HCT116 (cell line): ENCODE results near the gene COPE. TPM values are rescaled to one million over a fixed set of nuclear protein-coding genes. Genes with fewer than 3 reads are reported as not detected.

Source experiments
- ATAC-seq: fragments of 200-7000 bp; cut with Tn5 transposase; 2 replicates; pipeline ENCODE4 v1.9.1; 2020; ENCODE audit warnings: mild to moderate bottlenecking, moderate library complexity
- BruUV-seq: library from RNA; stranded (reverse); fragments of 400-500 nt; replicated peaks from 2 replicates; lab custom pipeline; 2021; lab: Mats Ljungman, UMichigan
- CTCF ChIA-PET: fragments of 300-600 bp; sonication (Branson Sonifier 250); formaldehyde crosslinking; loops from one replicate; lab custom pipeline; 2021; ENCODE audit warnings: antibody characterized with exemption; lab: Charles Lee
- POLR2A ChIA-PET: fragments of 300-600, 350-600 bp; sonication (Branson Sonifier 250); formaldehyde crosslinking; loops from one replicate; lab custom pipeline; 2021; ENCODE audit warnings: antibody characterized with exemption; lab: Charles Lee
- RAD21 ChIA-PET, 2 experiments: fragments of 300-600 bp; sonication (Branson Sonifier 250); formaldehyde crosslinking; loops; one replicate each; lab custom pipeline; 2023; ENCODE audit warnings: low total read pairs in 2 of 2; ENCODE audit not compliant: uncharacterized antibody in 2 of 2, unreplicated experiment in 2 of 2, low non-redundant PET in 1 of 2; lab: Charles Lee
- DNase-seq: peaks from one replicate; pipeline ENCODE4 v3.0.0-alpha.2; 2010; ENCODE audit warnings: low read depth, low spot score
- H2AFZ ChIP-seq: fragments of 200-600 bp; shearing (Covaris generic), sonication (generic); 2 replicates; pipeline ENCODE4 v1.6.1; 2017; ENCODE audit warnings: low read depth, mixed run types, mixed read lengths, antibody characterized with exemption, low read length; ENCODE audit not compliant: poor library complexity, severe bottlenecking
- H3K27ac ChIP-seq: 2 replicates; pipeline ENCODE4 v1.5.1; 2012; ENCODE audit warnings: low read depth, low read length
- H3K27me3 ChIP-seq: fragments of 200-600 bp; sonication (generic); 2 replicates; pipeline ENCODE4 v1.6.1; 2016; ENCODE audit warnings: mixed run types, low read length, mixed read lengths; ENCODE audit not compliant: insufficient read depth
- H3K36me3 ChIP-seq, 2 experiments: fragments of 200-500 bp in 1 of 2; fragments of 200-600 bp in 1 of 2; sonication (Bioruptor generic) in 1 of 2; sonication (generic) in 1 of 2; 2 replicates each; pipeline versions ENCODE4 v1.5.1 to v1.6.1; 2014 to 2016; ENCODE audit warnings: low read length in 2 of 2, inconsistent platforms in 1 of 2, mixed read lengths in 1 of 2, mixed run types in 1 of 2; ENCODE audit not compliant: insufficient read depth in 2 of 2, control insufficient read depth in 1 of 2
- H3K4me1 ChIP-seq, 2 experiments: fragments of 200-600 bp in 1 of 2; sonication (generic) in 1 of 2; 2 replicates each; pipeline versions ENCODE4 v1.5.1 to v1.6.1; 2012 to 2017; ENCODE audit warnings: low read length in 2 of 2, inconsistent platforms in 1 of 2, mild to moderate bottlenecking in 1 of 2, mixed read lengths in 1 of 2, mixed run types in 1 of 2, moderate library complexity in 1 of 2; ENCODE audit not compliant: insufficient read depth in 2 of 2, control insufficient read depth in 1 of 2
- H3K4me2 ChIP-seq: fragments of 200-600 bp; sonication (generic); 2 replicates; pipeline ENCODE4 v1.6.1; 2017; ENCODE audit warnings: mixed run types, low read length, mixed read lengths
- H3K4me3 ChIP-seq, 2 experiments: fragments of 200-600 bp in 1 of 2; sonication (generic) in 1 of 2; replicated peaks in 1 of 2; 2 replicates each; pipeline ENCODE4 v1.5.1; 2011 to 2016; ENCODE audit warnings: low read length in 2 of 2, control low read depth in 1 of 2, low read depth in 1 of 2, mild to moderate bottlenecking in 1 of 2, mixed read lengths in 1 of 2, mixed run types in 1 of 2
- H3K79me2 ChIP-seq: fragments of 200-600 bp; sonication (generic); 2 replicates; pipeline ENCODE4 v1.6.1; 2017; ENCODE audit warnings: mild to moderate bottlenecking, mixed run types, low read length, moderate library complexity, mixed read lengths; ENCODE audit not compliant: insufficient read depth
- H3K9ac ChIP-seq: fragments of 200-600 bp; sonication (generic); 2 replicates; pipeline ENCODE4 v1.6.1; 2016; ENCODE audit warnings: low read length, mixed read lengths
- H3K9me2 ChIP-seq: fragments of 200-600 bp; sonication (generic), shearing (Covaris generic); 2 replicates; pipeline ENCODE4 v1.6.1; 2017; ENCODE audit warnings: mixed run types, mild to moderate bottlenecking, moderate library complexity; ENCODE audit not compliant: insufficient read depth
- H3K9me3 ChIP-seq, 2 experiments: fragments of 200-500 bp in 1 of 2; fragments of 200-600 bp in 1 of 2; sonication (Bioruptor generic) in 1 of 2; sonication (generic) in 1 of 2; 2 replicates each; pipeline ENCODE4 v1.6.1; 2014 to 2017; ENCODE audit warnings: low read length in 2 of 2, mixed read lengths in 2 of 2, inconsistent platforms in 1 of 2, low read depth in 1 of 2, mild to moderate bottlenecking in 1 of 2, mixed run types in 1 of 2, moderate library complexity in 1 of 2; ENCODE audit not compliant: control insufficient read depth in 1 of 2, insufficient read depth in 1 of 2
- H4K20me1 ChIP-seq: fragments of 200-600 bp; sonication (generic), shearing (Covaris generic); 2 replicates; pipeline ENCODE4 v1.6.1; 2017; ENCODE audit warnings: mixed run types, mild to moderate bottlenecking, moderate library complexity; ENCODE audit not compliant: insufficient read depth
- CBX3 ChIP-seq: IDR thresholded peaks from 2 replicates; pipeline ENCODE4 v1.6.1; 2012; ENCODE audit warnings: low read depth
- CTCF ChIP-seq, 3 experiments: fragments of 200-600 bp in 1 of 3; sonication (generic) in 1 of 3; IDR thresholded peaks in 2 of 3; conservative IDR thresholded peaks in 1 of 3; 2 replicates each; pipeline ENCODE4 v1.5.1; 2012 to 2017; ENCODE audit warnings: low read depth in 2 of 3, low read length in 2 of 3, antibody characterized with exemption in 1 of 3, borderline replicate concordance in 1 of 3, control low read depth in 1 of 3, mild to moderate bottlenecking in 1 of 3, mixed read lengths in 1 of 3, mixed run types in 1 of 3, moderate library complexity in 1 of 3; ENCODE audit not compliant: insufficient read depth in 1 of 3
- EGR1 ChIP-seq: IDR thresholded peaks from 2 replicates; pipeline ENCODE4 v1.6.1; 2012; ENCODE audit warnings: low read depth
- EZH2 ChIP-seq: fragments of 200-600 bp; sonication (generic); IDR thresholded peaks from 2 replicates; pipeline ENCODE4 v1.6.1; 2017; ENCODE audit warnings: antibody characterized with exemption, mixed run types
- EZH2phosphoT487 ChIP-seq: fragments of 200-600 bp; IDR thresholded peaks from 2 replicates; pipeline ENCODE4 v1.6.1; 2018; ENCODE audit warnings: antibody characterized with exemption, borderline replicate concordance
- MAX ChIP-seq: IDR thresholded peaks from 2 replicates; pipeline ENCODE4 v1.6.1; 2012
- SRF ChIP-seq: IDR thresholded peaks from 2 replicates; pipeline ENCODE4 v1.6.1; 2012; ENCODE audit warnings: low read depth
- ZFX ChIP-seq: fragments of 450-650 bp; IDR thresholded peaks from 2 replicates; pipeline ENCODE4 v1.6.1; 2017
- intact Hi-C: fragments of 100-400 bp; cut with micrococcal nuclease; formaldehyde crosslinking; loops from 2 replicates; pipeline ENCODE4 v1.10.0; 2022
- total RNA-seq: library from RNA; stranded (reverse); gene quantifications from one replicate; pipeline ENCODE4 v1.2.1, GENCODE V29; 2021; ENCODE audit not compliant: unreplicated experiment
- TF ChIP-seq, protein P1 (sequence below): IDR thresholded peaks from 2 replicates; pipeline ENCODE4 v1.6.1; 2012; ENCODE audit warnings: low read depth

The COPE gene
- total RNA-seq, 1 experiment from 2014 or later, result 263 TPM

- Histone ChIP-seq H3K36me3 (peaks cover 0 to 4% of the 10 kb centered on the region in 2 experiments; a peak in 2 of 4 replicates), H3K9me2 (no peaks in the 10 kb centered on the region), H3K4me3 (no peak overlapping the region), H4K20me1 (no peaks in the 10 kb centered on the region), H3K9me3 (no peaks in the 10 kb centered on the region), H3K27me3 (no peaks in the 10 kb centered on the region), H3K4me1 (peaks cover 11% of the 10 kb centered on the region in 2 experiments), H3K27ac (no peak overlapping the region), H3K9ac (no peak overlapping the region), H3K4me2 (no peak overlapping the region), H3K79me2 (peaks cover 56% of the 10 kb centered on the region), H2AFZ (no peak overlapping the region)
- intact Hi-C loops, result no loop called here
- RAD21 ChIA-PET, result no interaction called here
- ATAC-seq (no peak), DNase-seq (no peak)
- CTCF ChIA-PET, result no interaction called here
- POLR2A ChIA-PET, result no interaction called here
- no TSS peak for BruUV-seq
- TF ChIP-seq MAX (no peak), EGR1 (no peak), EZH2 (no peak), EZH2phosphoT487 (no peak), CBX3 (no peak), CTCF (IDR thresholded peaks at IDR 0.05 in 2 of 3, conservative IDR thresholded peaks at IDR 0.05 in 1 of 3; ENCODE audit: borderline replicate concordance in 1 of 3, insufficient read depth in 1 of 3, low read depth in 2 of 3, low read length in 2 of 3) (no peak), ZFX (no peak), SRF (no peak)
- TF ChIP-seq, protein P1, sequence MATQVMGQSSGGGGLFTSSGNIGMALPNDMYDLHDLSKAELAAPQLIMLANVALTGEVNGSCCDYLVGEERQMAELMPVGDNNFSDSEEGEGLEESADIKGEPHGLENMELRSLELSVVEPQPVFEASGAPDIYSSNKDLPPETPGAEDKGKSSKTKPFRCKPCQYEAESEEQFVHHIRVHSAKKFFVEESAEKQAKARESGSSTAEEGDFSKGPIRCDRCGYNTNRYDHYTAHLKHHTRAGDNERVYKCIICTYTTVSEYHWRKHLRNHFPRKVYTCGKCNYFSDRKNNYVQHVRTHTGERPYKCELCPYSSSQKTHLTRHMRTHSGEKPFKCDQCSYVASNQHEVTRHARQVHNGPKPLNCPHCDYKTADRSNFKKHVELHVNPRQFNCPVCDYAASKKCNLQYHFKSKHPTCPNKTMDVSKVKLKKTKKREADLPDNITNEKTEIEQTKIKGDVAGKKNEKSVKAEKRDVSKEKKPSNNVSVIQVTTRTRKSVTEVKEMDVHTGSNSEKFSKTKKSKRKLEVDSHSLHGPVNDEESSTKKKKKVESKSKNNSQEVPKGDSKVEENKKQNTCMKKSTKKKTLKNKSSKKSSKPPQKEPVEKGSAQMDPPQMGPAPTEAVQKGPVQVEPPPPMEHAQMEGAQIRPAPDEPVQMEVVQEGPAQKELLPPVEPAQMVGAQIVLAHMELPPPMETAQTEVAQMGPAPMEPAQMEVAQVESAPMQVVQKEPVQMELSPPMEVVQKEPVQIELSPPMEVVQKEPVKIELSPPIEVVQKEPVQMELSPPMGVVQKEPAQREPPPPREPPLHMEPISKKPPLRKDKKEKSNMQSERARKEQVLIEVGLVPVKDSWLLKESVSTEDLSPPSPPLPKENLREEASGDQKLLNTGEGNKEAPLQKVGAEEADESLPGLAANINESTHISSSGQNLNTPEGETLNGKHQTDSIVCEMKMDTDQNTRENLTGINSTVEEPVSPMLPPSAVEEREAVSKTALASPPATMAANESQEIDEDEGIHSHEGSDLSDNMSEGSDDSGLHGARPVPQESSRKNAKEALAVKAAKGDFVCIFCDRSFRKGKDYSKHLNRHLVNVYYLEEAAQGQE, result no peak
These were observed 5.7 kb downstream of the COPE start for GRCh38 chr19:18913466-18913865.
